ENCODE results near the gene LAMTOR2.
"Not testable (repeated sequence)": the region's sequence is repeated elsewhere in the genome, so short reads cannot be mapped to it uniquely, and the experiment has no call there.

DNA sequence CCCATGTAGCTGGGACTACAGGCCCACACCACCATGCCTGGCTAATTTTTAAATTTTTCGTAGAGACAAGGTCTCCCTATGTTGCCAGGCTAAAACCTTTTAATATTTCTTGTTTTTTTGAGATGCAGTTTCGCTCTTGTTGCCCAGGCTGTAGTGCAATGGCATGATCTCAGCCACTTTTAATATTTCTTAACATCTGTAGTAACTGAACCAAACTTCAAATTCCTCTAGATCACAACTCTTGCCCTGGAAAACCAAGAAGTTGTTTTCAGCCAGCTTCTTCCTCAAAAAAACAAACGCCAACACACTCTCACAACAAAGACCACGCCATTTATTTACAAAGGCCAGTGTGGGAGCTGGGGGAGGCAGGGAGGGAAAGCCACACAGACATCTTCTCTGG is 19.6 kb upstream of the LAMTOR2 start:
- not testable (repeated sequence) for TF ChIP-seq CTCF, EP300 (IDR thresholded peaks at IDR 0.05)

Measured in tibial nerve (tissue), 4 donors.